Bone marrow (tissue), 2 donors: ENCODE results near the gene LGR4.
"Not testable (repeated sequence)": the region's sequence is repeated elsewhere in the genome, so short reads cannot be mapped to it uniquely, and the experiment has no call there.

Source experiments
- DNase-seq, 2 donors: peaks; one replicate each; lab custom pipeline; 2025; lab: John Stamatoyannopoulos, UW

LGR4 gene

GRCh38 chr11:27348340-27348873 is 124.2 kb downstream of the LGR4 start:
- no peak for DNase-seq

- DNase-seq, result no peak
These were observed 124.9 kb downstream of the LGR4 start for GRCh38 chr11:27347359-27348339.

- DNase-seq, result no peak
These were observed 132.6 kb downstream of the LGR4 start for GRCh38 chr11:27339941-27340340.

- DNase-seq, result not testable (repeated sequence)
These were observed 137.8 kb downstream of the LGR4 start for GRCh38 chr11:27334764-27335163.

- no peak for DNase-seq
These were observed 140.6 kb downstream of the LGR4 start for GRCh38 chr11:27331981-27332380.

DNA sequence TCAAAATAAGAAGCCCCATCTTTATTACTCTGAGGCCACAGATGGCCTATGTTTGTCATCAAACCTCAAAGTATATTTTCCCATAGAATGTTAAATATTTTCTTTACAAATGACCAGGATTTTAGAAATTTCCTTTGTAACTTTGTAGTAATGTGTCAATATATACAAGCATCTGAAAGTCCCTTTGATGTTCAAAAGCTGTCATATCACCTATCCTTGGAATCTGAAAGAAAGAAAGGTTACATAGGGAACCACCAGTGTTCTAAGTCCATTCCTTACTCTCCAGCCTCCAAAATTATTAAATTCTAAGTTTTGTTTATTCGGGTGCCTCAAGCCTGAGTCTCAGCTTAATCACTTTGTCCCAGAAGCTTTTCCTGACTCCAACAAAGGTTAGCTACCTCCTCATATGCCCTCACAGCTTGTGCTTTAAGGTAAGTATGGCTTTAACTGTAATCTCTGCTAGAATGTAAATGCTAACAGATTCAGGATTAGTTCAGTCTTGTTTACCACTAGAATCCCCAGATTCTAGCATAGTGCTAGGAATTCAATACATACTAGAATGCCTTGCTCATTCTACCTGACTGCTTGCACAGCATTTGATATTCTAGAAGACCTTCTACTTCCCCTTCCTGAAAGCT is 141.8 kb downstream of the LGR4 start:
- no peak for DNase-seq

- no peak for DNase-seq
These were observed 142.5 kb downstream of the LGR4 start for GRCh38 chr11:27329867-27330632.

DNA sequence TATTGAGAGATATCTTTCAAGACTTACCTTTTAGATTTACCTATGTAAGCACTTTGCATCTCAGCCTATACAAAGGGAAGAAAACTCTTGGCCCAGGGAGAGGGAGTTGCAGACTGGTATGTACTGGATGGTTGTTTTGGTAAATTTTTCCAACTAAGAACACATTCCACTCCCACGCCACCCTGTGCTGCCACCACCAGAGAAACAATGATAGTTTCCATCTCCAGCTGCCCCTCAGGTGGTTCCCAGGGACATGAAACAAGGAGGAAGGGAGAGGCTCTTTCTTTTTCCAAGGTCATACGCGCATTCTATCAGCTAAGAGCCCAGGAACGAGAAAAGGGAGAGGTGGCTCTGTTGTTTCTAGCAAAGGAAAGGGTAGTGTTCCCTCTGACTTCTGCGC is 144.0 kb downstream of the LGR4 start:
- no peak for DNase-seq

GRCh38 chr11:27327064-27327463 is 145.5 kb downstream of the LGR4 start:
- DNase-seq, result not testable (repeated sequence)

- DNase-seq, result not testable (repeated sequence)
These were observed 150.4 kb downstream of the LGR4 start for GRCh38 chr11:27322196-27322595.

GRCh38 chr11:27321340-27321739 is 151.2 kb downstream of the LGR4 start:
- DNase-seq, result not testable (repeated sequence)

DNA sequence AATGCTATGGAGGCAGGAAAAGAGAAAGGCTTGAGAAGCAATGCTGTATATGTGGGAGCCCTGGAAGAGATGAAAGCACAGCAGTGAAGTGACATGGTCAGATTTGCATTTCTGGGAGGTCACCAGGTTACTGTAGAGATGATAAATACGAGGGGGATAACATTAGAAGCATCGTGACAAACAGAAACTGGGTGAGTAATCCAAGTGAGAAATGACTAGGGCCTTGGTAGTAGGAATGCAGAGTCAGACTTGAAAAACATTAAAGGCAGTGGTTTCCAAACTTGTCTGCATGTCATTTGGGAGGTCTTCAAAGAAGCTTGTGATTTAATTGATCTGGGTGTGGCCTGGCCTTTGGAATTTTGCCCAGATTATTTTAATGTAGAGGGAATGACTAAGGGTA is 153.5 kb downstream of the LGR4 start:
- DNase-seq, result no peak

- DNase-seq, result no peak
These were observed 154.8 kb downstream of the LGR4 start for GRCh38 chr11:27317751-27318150.
